Smooth muscle cell of the brain vasculature (primary cell): ENCODE measurements around the gene KCNIP4.

Experiments
- DNase-seq: peaks from one replicate; pipeline ENCODE4 v3.0.0-alpha.2; 2012; ENCODE audit warnings: low read depth, low spot score

The KCNIP4 gene

DNA sequence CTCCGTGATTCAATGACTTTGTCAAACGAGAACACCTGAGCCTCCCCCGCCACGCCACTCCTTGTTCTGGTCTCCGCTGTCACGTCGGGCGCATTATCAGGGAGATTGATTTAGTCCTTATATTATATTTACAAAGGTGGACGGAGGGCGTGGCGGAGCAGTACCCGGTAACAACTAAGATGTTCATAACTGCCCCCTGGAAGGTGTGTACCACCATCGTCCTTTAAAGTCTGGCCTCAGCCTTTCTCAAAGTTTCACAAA is 964.1 kb downstream of the KCNIP4 start:
- no peak for DNase-seq

DNA sequence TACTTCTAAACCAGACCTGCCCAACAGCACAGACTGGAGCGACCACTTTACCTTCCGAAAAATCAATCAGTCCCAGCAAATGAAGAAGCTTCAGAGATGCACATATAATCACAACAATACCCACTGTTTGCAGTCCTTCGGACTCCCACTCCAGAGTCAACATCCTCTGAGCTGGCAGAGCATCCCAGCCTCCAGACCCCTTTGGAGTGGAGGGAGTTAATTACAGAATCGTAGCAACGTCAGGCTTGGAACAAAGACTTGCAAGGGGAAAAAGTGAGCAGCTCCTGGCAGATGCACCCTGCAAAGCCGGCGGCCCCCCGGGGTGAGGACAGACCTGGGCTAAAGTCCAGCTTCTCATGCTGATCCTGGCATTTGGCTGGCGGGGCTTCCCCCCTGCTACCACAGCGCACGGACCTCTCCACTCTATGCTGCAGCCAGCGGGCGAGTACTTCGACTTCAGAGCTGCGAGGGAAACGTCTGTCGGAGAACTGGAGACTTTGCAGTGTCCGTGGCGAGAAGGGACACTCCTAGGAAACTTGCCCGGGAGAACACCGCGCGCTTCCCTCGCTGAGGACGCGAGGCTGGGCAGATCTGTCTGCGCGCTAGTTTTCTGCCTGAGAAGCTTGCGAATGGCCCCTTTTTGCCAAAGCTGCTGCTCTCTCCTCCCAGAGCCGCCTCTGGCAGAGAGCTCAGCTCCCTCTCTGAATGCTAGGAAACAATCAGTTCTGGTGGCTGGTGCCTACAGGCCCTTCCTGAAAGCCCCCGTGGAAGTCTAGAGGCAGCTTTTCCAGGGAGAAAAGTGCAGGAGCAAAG is 964.6 kb downstream of the KCNIP4 start:
- DNase-seq, result no peak

DNA sequence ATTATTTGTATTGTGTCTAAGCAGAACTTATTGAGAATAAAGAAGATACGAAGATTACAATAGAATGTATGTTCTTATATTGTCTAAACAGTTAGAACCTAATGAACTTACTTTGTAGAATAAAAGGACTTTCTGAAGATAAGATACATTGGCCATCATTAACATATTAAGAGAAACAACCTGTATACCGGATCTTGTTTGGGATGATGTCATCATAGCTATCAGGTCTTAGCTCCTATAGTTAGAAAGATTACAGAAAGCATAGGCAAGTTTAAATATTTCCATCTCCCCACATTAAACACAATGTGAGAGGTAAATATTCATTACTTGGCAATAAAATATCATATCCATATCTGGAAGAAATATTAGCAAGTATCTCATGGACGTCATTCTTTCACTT is 966.0 kb downstream of the KCNIP4 start:
- no peak for DNase-seq

DNA sequence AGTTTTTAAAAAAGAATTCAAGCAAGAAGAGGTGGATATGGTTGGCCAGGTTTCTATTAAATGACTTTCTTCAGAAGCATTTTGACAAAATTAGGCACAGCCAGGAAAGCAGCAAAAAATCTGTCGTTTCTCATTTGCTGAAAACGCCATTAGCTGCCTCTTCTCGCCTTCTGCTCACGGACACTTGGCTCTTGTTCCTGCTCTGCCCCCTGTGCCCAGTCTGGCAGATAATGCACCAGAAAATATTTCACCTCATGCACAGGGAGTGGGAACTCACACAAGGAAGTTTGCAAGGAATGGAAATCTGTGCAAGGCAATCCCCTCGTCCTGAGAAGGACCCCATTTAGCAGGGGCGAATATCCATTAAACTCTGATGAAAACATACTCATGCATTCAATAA is 988.3 kb downstream of the KCNIP4 start:
- DNase-seq, result no peak

DNA sequence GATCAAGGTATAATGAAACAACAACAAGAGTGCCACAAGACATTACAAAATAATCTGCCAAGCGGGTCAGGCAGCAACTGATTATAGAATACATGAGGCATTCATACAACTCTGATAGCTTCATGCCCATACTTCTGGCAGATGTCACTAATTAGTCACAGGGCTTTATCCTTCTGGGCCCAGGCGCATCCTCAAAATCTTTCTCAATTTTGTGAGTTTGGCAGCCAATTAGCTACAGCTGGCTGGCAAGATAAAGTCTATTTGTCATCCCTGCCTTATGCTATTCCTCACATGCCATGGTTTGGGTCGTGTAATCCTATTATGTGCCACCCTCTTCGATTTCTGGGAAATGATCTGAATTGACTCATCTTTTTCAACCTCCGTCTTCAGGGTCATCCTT is 994.0 kb downstream of the KCNIP4 start:
- no peak for DNase-seq

DNA sequence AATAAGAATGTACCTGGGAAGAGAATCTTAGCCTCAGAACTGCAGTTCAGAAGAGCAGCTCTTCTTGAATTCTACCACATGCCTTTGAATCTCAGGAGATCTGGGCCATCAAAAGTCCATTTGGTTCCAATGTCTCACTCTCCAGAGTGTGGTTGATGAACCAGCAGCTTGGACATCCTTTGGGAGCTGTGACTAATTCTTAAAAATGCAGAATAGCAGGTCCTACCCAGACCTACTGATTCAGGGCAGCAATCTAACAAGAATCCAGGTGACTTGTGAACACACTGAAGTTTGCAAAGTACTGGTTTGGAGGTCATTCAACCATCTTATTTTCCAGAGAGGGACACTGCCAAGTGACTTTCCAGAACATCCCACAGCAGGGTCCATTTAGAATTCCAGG is 1003.6 kb downstream of the KCNIP4 start:
- DNase-seq, result no peak

DNA sequence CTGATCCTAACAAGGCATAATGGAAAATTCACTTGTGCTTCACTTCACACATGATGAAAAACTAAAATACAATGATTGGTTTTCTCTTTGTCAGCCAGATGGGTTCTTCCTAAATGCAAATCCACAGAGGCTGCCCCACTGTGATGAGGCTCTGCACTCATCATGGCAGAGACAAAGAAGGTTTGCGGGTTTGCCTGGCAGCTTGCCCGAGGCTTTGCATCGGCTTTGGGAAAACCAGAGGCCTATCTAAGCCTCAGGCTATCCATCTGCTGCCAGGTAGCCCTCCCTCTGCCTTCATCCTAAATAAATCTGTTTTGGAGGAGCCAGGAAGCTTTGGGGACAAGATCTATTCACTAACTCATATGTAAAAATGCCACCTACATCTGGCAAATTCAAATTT is 1004.1 kb downstream of the KCNIP4 start:
- no peak for DNase-seq

DNA sequence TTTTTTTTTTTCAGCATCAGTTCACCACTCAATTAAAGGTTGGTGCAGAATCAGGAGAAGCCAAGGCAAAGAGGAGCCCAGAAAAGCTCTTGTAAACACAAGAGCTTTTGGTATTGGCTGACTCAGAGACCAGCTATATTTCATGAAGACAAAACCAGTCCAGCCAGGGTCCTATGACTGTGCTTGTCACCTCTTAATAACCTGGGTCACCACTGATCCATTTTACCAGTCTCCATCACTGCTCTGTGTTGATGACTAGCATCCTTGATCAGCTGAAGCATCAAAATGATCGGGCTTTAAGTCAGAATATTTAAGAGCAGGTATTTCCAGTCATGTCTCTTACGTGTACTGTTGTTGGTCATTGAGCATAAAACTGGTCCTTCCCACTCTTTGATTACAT is 1010.4 kb downstream of the KCNIP4 start:
- DNase-seq, result no peak

DNA sequence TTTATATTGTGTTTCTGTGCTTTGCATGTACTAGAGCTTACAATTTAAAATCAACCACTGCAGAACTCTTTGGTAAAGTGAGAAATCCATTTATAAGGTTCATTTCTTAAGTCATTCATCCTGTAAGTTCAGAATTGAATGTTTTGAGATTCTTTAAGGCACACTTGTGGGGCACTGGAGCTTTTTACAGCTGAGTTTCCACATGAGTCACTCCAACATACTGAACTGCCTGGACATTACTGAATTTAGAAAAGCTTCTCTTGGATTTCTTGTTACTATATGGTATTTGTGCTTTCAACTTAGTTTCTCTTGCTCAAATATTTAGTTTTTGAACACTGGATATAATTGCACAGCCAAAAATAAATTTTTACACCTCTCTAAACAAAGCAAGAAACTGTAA is 1022.0 kb downstream of the KCNIP4 start:
- no peak for DNase-seq

DNA sequence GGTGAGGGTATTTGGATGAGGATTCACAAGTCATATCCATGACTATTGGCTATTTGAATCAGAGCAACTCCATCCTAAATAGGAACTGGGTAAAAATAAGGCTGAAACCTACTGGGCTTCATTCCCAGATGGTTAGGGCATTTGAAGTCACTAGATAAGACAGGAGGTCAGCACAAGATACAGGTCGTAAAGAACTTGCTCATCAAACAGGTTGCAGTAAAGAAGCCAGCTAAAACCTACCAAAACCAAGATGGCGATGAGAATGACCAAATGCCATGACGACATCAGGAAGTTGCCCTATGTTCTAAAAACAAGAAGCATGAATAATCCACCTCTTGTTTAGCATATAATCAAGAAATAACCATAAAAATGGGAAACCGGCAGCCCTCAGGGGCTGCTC is 1023.4 kb downstream of the KCNIP4 start:
- DNase-seq, result no peak

DNA sequence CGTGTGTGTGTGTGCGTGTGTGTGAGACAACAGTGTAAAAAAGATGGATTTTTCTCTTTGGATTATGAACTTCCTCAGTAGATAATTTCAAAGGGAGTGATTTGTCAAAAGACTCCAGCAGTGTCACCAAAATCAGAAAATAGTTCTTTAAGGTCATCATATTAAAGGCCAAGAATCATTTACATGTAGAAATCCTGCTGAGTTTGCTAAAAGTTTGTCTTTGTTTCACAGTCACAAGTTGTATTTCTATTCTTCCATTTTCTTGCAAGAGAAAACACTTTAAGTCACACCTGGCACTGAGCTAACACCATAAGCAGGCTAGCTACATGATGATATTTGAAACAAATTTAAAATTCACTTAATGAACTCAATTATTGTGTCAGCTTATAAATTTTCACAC is 1025.6 kb downstream of the KCNIP4 start:
- DNase-seq, result no peak

DNA sequence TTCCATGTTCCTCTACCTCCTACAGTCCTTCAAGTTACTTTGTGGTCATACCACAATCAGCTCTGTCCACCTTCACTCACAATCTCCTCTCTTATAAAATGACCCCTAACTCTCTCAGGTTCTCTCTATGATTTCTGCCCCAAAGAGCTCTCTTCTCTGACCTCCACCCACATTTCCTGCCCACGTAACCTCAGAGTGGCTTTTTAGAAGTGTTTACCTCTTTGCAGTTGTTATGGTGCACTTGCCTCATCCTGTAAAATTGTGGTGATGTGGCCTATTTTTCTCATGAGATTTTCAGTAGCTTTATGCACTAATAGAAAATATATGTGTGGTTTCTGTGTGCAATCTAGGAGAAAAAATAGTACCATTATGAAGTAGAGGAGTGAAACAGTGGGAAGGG is 1032.5 kb downstream of the KCNIP4 start:
- DNase-seq, result no peak

DNA sequence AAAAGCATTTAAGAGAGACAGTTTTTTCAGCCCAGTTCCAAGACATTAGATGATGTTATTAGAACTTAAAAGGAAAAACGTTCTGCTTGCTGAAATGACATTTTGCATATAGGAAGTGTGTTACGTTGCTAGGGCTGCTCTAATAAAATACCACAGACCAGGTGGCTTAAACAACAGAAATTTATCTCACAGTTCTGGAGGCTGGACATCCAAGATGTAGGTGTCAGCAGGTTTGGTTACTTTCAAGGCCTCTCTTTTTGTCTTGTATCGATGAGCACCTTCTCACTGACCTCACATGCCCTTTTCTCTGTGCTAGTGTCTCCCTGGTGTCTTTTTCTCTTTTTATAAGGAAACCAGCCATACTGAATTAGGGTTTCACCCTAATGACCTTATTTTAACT is 1043.6 kb downstream of the KCNIP4 start:
- DNase-seq, result no peak

DNA sequence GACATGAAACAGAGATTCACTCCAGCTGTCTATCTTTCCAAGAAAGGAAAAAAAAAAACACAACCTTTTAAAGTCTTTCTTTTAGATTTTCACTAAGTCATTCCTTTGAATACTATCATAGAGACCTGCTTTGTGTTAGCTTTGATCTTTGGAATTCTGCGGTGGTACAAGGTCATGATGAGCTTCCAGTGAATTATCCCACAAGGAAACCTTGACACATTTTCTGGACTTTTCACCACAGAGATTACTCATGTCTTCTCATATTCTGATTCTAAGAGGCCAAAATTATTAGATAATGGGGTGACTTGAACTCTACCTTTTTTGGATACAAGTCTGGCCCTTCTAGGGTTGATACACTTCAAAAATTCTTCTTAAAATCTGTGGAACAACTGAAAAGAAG is 1046.7 kb downstream of the KCNIP4 start:
- DNase-seq, result no peak

DNA sequence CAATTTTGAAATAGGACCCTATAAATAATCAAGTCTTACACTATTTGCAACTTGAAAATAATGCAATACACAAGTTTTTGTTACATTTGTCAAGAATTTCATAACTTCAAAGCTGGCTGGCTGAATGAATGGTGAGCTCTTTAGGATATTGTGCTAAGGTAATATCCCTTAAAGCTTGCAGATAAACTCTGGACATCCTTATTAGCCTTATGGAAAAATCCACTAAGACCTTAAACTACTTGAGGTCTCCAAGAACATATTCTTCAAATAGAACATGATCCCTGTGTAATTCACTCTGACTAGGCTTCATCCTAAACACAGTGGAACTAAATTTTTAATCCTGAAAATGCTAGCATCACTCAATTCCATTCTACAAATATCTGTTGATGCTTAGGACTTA is 1049.0 kb downstream of the KCNIP4 start:
- no peak for DNase-seq

DNA sequence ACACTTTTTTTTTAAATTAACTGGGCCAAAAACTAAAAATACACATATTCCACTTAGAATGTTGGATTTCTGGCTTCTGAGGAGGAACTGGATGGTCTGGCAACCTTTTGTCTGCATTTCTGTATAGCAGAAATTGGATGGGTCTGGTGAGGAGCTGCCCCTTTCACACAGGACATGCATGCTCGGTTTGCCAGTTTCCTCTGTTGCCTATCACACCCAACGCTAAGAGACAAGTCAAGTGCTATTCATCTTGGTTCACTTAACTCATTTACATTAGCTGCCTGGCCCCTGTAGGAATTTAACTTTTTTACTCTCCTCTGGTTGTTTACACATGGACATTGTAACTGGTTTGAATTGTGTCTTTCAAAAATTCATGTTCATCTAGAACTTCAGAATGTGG is 1052.6 kb downstream of the KCNIP4 start:
- no peak for DNase-seq

DNA sequence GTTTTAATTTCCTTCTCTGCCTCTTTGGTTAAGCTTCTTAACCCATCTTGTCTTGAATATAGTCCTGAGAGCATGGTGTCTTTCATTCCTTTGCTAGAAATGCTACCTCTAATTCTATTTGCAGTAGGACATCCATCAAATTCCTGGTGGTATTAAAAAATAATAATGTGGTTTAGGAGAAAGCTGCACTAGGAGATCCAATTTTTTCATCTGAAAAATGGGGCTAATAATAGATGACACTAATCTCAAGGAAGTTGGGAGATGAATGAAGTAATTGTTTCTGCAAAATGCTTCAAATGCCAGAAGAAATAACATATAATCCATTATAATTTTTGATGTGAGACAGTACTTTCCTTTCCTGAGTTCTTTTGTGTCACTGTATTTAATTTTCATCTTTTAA is 1053.4 kb downstream of the KCNIP4 start:
- no peak for DNase-seq

DNA sequence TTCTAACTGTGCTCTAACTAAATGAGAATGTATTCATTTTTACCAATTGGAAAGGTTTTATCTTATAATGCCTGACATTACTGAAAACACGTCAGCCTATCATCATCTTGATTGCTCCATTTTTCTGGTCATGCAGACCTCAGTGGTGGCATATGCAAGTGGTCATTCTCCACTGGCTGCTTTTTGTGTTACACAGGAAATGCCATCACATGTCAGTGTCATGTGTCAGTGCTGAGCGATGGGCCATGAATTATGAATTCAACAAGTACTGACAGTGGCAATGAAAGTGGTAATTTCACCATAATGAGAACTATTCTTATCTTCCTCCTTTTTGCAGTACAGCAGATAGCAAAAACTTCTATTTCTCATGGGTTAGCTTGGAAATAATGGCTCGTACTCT is 1057.8 kb downstream of the KCNIP4 start:
- DNase-seq, result no peak

DNA sequence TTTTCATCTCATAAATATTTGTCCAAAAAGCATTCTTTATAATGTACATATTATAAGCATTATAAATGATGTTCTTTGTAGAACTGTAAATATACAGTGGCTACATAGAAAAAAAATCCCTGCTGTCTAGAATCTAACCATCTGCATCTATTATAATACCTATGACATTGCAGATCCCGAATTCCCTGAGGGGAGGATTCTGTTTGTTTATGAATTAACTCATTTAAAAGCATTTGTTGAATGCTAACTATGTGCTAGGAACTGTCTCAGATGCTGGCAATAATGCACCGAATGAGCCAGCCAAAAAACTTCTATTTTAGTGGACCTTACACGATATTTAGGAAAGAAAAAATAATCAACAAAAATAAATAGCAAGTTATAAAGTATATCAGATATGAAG is 1058.7 kb downstream of the KCNIP4 start:
- DNase-seq, result no peak

DNA sequence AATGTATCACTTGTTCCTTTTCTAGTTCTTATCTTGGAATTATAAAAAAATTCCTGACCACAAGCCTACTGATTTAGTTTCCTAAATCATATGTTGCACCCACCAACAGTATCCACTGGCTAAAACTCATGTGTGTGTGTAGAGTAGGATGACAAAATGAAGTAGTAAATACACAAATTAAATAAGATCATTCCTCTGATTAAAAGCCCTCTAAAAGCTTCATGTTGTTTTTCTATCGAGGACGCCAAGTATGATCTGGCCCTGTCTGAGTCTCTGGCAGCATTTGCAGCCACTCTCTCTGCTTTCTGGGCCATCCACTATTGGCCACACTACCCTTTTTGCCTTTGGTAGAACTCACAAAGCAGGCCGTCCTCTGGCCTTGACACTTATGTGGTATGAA is 1064.9 kb downstream of the KCNIP4 start:
- DNase-seq, result no peak

DNA sequence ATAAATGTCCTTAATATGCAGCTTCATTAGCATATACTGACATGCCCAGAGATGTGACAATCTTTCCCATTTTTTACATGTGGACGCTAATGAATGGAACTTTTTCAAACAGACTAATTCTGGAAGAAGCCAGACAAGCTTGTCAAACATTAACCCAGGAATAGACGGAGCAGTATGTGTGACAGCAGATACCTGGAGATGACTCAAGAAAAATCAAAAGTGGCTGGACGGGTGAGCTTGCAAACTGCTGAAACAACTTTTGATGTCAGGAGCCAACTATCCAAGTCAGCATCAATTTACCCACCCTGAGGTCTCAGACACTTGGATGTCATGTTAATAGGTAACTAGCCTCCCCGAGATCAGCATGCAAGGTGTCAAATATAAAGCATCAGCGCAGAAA is 1065.3 kb downstream of the KCNIP4 start:
- DNase-seq, result no peak

DNA sequence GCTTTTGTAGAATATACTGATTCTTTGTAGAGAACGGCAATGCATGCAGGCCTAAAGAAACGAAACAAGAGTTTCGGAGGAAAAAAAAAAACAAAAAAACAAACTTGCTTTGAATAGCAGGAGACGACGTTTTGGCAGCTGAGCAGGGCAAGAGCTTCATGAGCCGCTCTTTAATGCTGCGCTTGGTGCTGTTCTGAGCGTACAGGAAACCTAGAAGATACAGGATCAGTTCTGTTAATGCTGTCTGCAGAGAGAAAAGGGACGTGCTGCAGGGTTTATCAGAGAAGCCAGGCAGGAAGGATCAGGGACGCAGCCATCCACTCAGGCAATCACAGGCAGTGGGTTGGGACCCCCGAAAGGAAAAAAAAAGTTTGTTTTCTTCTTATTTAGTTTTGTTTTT is 1066.1 kb downstream of the KCNIP4 start:
- DNase-seq, result no peak

DNA sequence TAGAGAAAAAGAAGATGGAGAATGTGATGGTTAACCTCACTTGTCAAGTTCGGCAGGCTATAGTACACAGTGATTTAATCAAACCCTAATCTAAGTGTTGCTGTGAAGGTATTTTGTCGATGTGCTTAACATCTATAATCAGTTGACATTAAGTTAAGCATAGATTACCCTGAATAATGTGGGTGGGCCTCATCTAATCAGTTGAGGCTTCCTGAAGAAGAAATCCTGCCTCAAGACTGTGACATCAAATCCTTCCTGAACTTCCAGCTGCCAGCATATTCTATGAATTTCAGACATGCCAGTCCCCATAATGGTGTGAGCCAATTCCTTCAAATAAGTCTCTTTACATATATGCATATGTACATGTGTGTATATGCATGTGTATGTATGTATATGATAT is 1066.9 kb downstream of the KCNIP4 start:
- no peak for DNase-seq

DNA sequence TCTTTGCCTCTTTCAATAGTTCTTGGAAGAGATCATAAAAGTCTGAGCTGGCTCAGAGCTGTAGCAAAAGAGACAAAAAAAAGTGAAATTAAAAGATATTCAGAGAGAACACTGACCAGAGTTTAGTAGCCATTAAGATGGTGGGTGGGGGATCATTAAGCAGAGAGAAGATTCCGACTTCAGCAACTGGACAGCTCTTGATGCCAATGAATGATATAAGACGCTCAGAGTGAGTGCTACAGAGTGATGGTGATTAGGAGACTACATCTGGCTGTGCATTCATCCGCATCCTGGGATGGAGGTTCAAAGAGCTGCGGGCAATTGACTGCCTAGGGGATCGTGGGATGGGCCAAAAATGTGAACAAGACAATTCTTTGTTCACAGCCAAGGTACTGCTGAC is 1069.8 kb downstream of the KCNIP4 start:
- DNase-seq, result no peak
